MV-4-11 (cell line): Measurements from ENCODE around the gene DNAJB9.

Source experiments
- DNase-seq: peaks from one replicate; lab custom pipeline; 2025; lab: John Stamatoyannopoulos, UW

DNAJB9 gene

GRCh38 chr7:108568801-108569380 is 783 bp upstream of the DNAJB9 start:
- no peak for DNase-seq

GRCh38 chr7:108570146-108570755 is 577 bp downstream of the DNAJB9 start:
- peak; percentile 49 for DNase-seq

GRCh38 chr7:108572480-108572879 is 2.8 kb downstream of the DNAJB9 start:
- DNase-seq: no peak

GRCh38 chr7:108575156-108575555 is 5.5 kb downstream of the DNAJB9 start:
- DNase-seq: no peak

GRCh38 chr7:108576116-108576515 is 6.4 kb downstream of the DNAJB9 start:
- no peak for DNase-seq

GRCh38 chr7:108578937-108579336 is 9.3 kb downstream of the DNAJB9 start:
- no peak for DNase-seq

- no peak for DNase-seq
Observed at GRCh38 chr7:108580298-108580697, 10.6 kb downstream of the DNAJB9 start.

- DNase-seq: no peak
Observed at GRCh38 chr7:108581655-108582491, 12.2 kb downstream of the DNAJB9 start.

GRCh38 chr7:108584211-108584610 is 14.5 kb downstream of the DNAJB9 start:
- DNase-seq: no peak

GRCh38 chr7:108585843-108586242 is 16.2 kb downstream of the DNAJB9 start:
- no peak for DNase-seq

GRCh38 chr7:108586274-108586710 is 16.6 kb downstream of the DNAJB9 start:
- no peak for DNase-seq

- DNase-seq: no peak
Observed at GRCh38 chr7:108589199-108589598, 19.5 kb downstream of the DNAJB9 start.

- no peak for DNase-seq
Observed at GRCh38 chr7:108589874-108590273, 20.2 kb downstream of the DNAJB9 start.

- no peak for DNase-seq
Observed at GRCh38 chr7:108590606-108591005, 20.9 kb downstream of the DNAJB9 start.

GRCh38 chr7:108592646-108593201 is 23.1 kb downstream of the DNAJB9 start:
- no peak for DNase-seq

GRCh38 chr7:108596560-108596959 is 26.9 kb downstream of the DNAJB9 start:
- no peak for DNase-seq

- DNase-seq: no peak
Observed at GRCh38 chr7:108598153-108598552, 28.5 kb downstream of the DNAJB9 start.

- DNase-seq: no peak
Observed at GRCh38 chr7:108598914-108599580, 29.4 kb downstream of the DNAJB9 start.

- no peak for DNase-seq
Observed at GRCh38 chr7:108600399-108600798, 30.7 kb downstream of the DNAJB9 start.

- DNase-seq: no peak
Observed at GRCh38 chr7:108603656-108604306, 34.1 kb downstream of the DNAJB9 start.

- no peak for DNase-seq
Observed at GRCh38 chr7:108604307-108605077, 34.8 kb downstream of the DNAJB9 start.
